COLO829 (cell line): Measurements from ENCODE around the gene GAS6.
A peak's percentile ranks its signal among the peaks of the same experiment; 100 is the strongest.
"Not testable (repeated sequence)": the region's sequence is repeated elsewhere in the genome, so short reads cannot be mapped to it uniquely, and the experiment has no call there.

Source experiments
- DNase-seq: peaks from one replicate; pipeline ENCODE4 v3.0.0; 2012; ENCODE audit warnings: low spot score

The GAS6 gene

GRCh38 chr13:113863524-113864272 is at the start of gene GAS6:
Gene GAS6, minus strand, starts transcription at chr13:113864076. Its CDS starts 156 bp downstream, at chr13:113863920.
- no peak for DNase-seq

- not testable (repeated sequence) for DNase-seq
Measured at GRCh38 chr13:113913408-113913807, 49.5 kb upstream of the GAS6 start.

GRCh38 chr13:113912596-113912995 is 48.7 kb upstream of the GAS6 start:
- no peak for DNase-seq

GRCh38 chr13:113907635-113908617 is 44.0 kb upstream of the GAS6 start:
- DNase-seq, result no peak

GRCh38 chr13:113906571-113906970 is 42.7 kb upstream of the GAS6 start:
- DNase-seq, result no peak

GRCh38 chr13:113905942-113906341 is 42.1 kb upstream of the GAS6 start:
- no peak for DNase-seq

- DNase-seq, result no peak
Measured at GRCh38 chr13:113905018-113905417, 41.1 kb upstream of the GAS6 start.

- DNase-seq, result no peak
Measured at GRCh38 chr13:113904411-113904810, 40.5 kb upstream of the GAS6 start.

- DNase-seq, result no peak
Measured at GRCh38 chr13:113903912-113904311, 40.0 kb upstream of the GAS6 start.

- no peak for DNase-seq
Measured at GRCh38 chr13:113902986-113903775, 39.3 kb upstream of the GAS6 start.

GRCh38 chr13:113902481-113902880 is 38.6 kb upstream of the GAS6 start:
- DNase-seq, result no peak

- no peak for DNase-seq
Measured at GRCh38 chr13:113901642-113902041, 37.8 kb upstream of the GAS6 start.

GRCh38 chr13:113901231-113901630 is 37.4 kb upstream of the GAS6 start:
- no peak for DNase-seq

- DNase-seq, result no peak
Measured at GRCh38 chr13:113900646-113901045, 36.8 kb upstream of the GAS6 start.

GRCh38 chr13:113898391-113898790 is 34.5 kb upstream of the GAS6 start:
- DNase-seq, result no peak

GRCh38 chr13:113897966-113898365 is 34.1 kb upstream of the GAS6 start:
- no peak for DNase-seq

- peak; percentile 11 for DNase-seq
Measured at GRCh38 chr13:113897161-113897560, 33.3 kb upstream of the GAS6 start.

GRCh38 chr13:113895436-113895835 is 31.6 kb upstream of the GAS6 start:
- DNase-seq, result no peak

- DNase-seq, result no peak
Measured at GRCh38 chr13:113890774-113891480, 27.1 kb upstream of the GAS6 start.

GRCh38 chr13:113889467-113889866 is 25.6 kb upstream of the GAS6 start:
- no peak for DNase-seq

GRCh38 chr13:113888701-113889330 is 24.9 kb upstream of the GAS6 start:
- no peak for DNase-seq
